GM12878 (cell line): ENCODE measurements around the gene TDRD12. TPM values are rescaled to one million over a fixed set of nuclear protein-coding genes. Genes with fewer than 3 reads are reported as not detected.

Source experiments
- ASH2L ChIP-seq: fragments of 300-600, 200-600 bp; sonication (generic); IDR thresholded peaks from 2 replicates; pipeline ENCODE4 v1.6.1; 2017; ENCODE audit warnings: low read depth, mild to moderate bottlenecking, borderline replicate concordance
- EGR1 ChIP-seq, 2 experiments: IDR thresholded peaks; 1 replicate in 1 of 2; 2 replicates in 1 of 2; pipeline ENCODE4 v1.6.1; 2011 to 2012; ENCODE audit warnings: low read depth in 2 of 2, low read length in 2 of 2, borderline replicate concordance in 1 of 2, mild to moderate bottlenecking in 1 of 2, moderate library complexity in 1 of 2
- ESRRA ChIP-seq: IDR thresholded peaks from 2 replicates; pipeline ENCODE4 v1.6.1; 2012; ENCODE audit warnings: mild to moderate bottlenecking, low read length, improper control_type of control experiment
- FOS ChIP-seq: IDR thresholded peaks from 3 replicates; pipeline ENCODE4 v1.6.1; 2011; ENCODE audit warnings: borderline replicate concordance; ENCODE audit not compliant: insufficient read length; ENCODE audit errors: extremely low read depth
- MEF2A ChIP-seq: IDR thresholded peaks from 2 replicates; pipeline ENCODE4 v1.6.1; 2011; ENCODE audit warnings: low read depth, mild to moderate bottlenecking, low read length, moderate library complexity; ENCODE audit not compliant: insufficient read depth
- MTA2 ChIP-seq: fragments of 450-650 bp; IDR thresholded peaks from 2 replicates; pipeline ENCODE4 v1.6.1; 2016; ENCODE audit warnings: low read depth, mild to moderate bottlenecking, moderate library complexity
- MYC ChIP-seq: IDR thresholded peaks from 2 replicates; pipeline ENCODE4 v1.6.1; 2011; ENCODE audit warnings: mild to moderate bottlenecking, low read length, moderate library complexity, inconsistent platforms; ENCODE audit not compliant: insufficient read depth, insufficient replicate concordance, insufficient read length, severe bottlenecking
- NFIC ChIP-seq: IDR thresholded peaks from 2 replicates; pipeline ENCODE4 v1.6.1; 2012; ENCODE audit warnings: low read depth, mild to moderate bottlenecking, inconsistent platforms, low read length, moderate library complexity
- NRF1 ChIP-seq: conservative IDR thresholded peaks from 2 replicates; pipeline ENCODE4 v1.6.1; 2011; ENCODE audit warnings: mild to moderate bottlenecking, low read depth, low read length, improper control_type of control experiment
- SMAD1 ChIP-seq: fragments of 450-650 bp; IDR thresholded peaks from 2 replicates; pipeline ENCODE4 v1.6.1; 2018; ENCODE audit warnings: mild to moderate bottlenecking, low read depth; ENCODE audit not compliant: partially characterized antibody
- STAT3 ChIP-seq: IDR thresholded peaks from 2 replicates; pipeline ENCODE4 v1.6.1; 2011; ENCODE audit warnings: low read depth, low read length, improper control_type of control experiment
- YY1 ChIP-seq: IDR thresholded peaks from 2 replicates; pipeline ENCODE4 v1.6.1; 2011; ENCODE audit warnings: low read depth, mild to moderate bottlenecking, low read length
- polyA plus RNA-seq, 11 experiments: library from polyadenylated mRNA; depleted of rRNA in 4 of 11; unstranded in 6 of 11; stranded (reverse) in 5 of 11; fragments of >200 nt; fragmentation: Nextera tagmentation in 4 of 11; fragmentation: Illumina TruSeq in 1 of 11; extraction: Ambion mirVana in 4 of 11; extraction: Trizol in 1 of 11; gene quantifications; 1 replicate in 1 of 11; 2 replicates in 10 of 11; pipeline versions ENCODE4 v1.2.1 to v1.2.3, GENCODE V29; 2011 to 2016; ENCODE audit warnings: inconsistent platforms in 2 of 11, missing spikeins in 2 of 11, low read depth in 1 of 11
- total RNA-seq, 4 experiments: library from RNA; depleted of rRNA in 3 of 4; stranded (reverse); fragments of >200 nt in 3 of 4; fragmentation: Illumina TruSeq in 1 of 4; extraction: Trizol in 1 of 4; gene quantifications; 2 replicates each; pipeline versions ENCODE4 v1.2.1 to v1.2.3, GENCODE V29; 2013 to 2021
- TF ChIP-seq, protein P1 (sequence below): fragments of 450-650 bp; IDR thresholded peaks from 2 replicates; pipeline ENCODE4 v1.6.1; 2018; ENCODE audit warnings: borderline replicate concordance, mild to moderate bottlenecking; ENCODE audit not compliant: partially characterized antibody
- TF ChIP-seq, protein P2 (sequence below): fragments of 450-650 bp; formaldehyde crosslinking; IDR thresholded peaks from 2 replicates; pipeline ENCODE4 v1.5.0; 2022; ENCODE audit warnings: mild to moderate bottlenecking, missing genetic modification characterization
- TF ChIP-seq, protein P3 (sequence below): fragments of 450-650 bp; IDR thresholded peaks from 2 replicates; pipeline ENCODE4 v1.6.1; 2017; ENCODE audit warnings: mild to moderate bottlenecking, low read depth, inconsistent platforms; ENCODE audit not compliant: poor library complexity, severe bottlenecking

Gene TDRD12
- total and polyA plus RNA-seq, 10 of the 15 experiments (the other 5 are each of a cell fraction or from before 2014, with no cell fraction given), result 0.08 to 0.15 TPM; not detected in 8

DNA sequence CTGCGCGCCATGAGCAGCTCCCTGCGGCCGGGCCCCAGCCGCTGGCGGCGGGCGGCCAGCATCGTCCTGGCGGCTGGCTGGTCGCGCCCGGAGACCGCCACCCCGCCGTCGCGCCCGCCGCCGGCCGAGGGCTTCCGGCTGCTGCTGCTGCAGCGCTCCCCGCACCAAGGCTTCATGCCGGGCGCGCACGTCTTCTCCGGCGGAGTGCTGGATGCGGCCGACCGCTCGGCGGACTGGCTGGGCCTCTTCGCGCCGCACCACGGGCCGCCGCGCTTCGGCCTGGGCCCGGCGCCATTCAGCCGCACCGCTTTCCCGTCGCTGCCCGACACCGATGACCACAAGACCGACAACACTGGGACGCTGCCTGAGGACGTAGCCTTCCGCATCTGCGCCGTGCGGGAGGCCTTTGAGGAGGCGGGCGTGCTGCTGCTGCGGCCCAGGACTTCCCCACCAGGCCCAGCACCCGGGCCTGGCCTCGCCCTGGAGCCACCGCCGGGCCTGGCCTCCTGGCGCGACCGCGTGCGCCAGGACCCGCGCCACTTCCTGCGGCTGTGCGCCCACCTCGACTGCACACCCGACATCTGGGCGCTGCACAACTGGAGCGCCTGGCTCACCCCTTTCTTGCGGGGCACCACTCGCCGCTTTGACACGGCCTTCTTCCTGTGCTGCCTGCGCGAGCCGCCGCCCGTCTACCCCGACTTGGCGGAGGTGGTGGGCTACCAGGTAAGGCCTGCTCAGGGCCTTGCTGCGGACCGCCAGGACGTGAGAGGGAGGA lies 27.4 kb upstream of the TDRD12 start (continued):
- TF ChIP-seq MYC (no peak), ASH2L (0 out of 2 replicates have a peak, but pooled peaks have one; percentile 29), NFIC (no peak), FOS (no peak), ESRRA (no peak), MTA2 (no peak), YY1 (peak; percentile 46; the same call in 1 of the 2 replicates), NRF1 (peak; percentile 23; the same call in 1 of the 2 replicates), SMAD1 (no peak), STAT3 (no peak), EGR1 (IDR thresholded peaks at IDR 0.05; ENCODE audit: borderline replicate concordance in 1 of 2, low read depth in 2 of 2, low read length in 2 of 2) (no peak), MEF2A (no peak)
- TF ChIP-seq, protein P1, sequence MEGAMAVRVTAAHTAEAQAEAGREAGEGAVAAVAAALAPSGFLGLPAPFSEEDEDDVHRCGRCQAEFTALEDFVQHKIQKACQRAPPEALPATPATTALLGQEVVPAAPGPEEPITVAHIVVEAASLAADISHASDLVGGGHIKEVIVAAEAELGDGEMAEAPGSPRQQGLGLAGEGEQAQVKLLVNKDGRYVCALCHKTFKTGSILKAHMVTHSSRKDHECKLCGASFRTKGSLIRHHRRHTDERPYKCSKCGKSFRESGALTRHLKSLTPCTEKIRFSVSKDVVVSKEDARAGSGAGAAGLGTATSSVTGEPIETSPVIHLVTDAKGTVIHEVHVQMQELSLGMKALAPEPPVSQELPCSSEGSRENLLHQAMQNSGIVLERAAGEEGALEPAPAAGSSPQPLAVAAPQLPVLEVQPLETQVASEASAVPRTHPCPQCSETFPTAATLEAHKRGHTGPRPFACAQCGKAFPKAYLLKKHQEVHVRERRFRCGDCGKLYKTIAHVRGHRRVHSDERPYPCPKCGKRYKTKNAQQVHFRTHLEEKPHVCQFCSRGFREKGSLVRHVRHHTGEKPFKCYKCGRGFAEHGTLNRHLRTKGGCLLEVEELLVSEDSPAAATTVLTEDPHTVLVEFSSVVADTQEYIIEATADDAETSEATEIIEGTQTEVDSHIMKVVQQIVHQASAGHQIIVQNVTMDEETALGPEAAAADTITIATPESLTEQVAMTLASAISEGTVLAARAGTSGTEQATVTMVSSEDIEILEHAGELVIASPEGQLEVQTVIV, result no peak
- TF ChIP-seq, protein P2, sequence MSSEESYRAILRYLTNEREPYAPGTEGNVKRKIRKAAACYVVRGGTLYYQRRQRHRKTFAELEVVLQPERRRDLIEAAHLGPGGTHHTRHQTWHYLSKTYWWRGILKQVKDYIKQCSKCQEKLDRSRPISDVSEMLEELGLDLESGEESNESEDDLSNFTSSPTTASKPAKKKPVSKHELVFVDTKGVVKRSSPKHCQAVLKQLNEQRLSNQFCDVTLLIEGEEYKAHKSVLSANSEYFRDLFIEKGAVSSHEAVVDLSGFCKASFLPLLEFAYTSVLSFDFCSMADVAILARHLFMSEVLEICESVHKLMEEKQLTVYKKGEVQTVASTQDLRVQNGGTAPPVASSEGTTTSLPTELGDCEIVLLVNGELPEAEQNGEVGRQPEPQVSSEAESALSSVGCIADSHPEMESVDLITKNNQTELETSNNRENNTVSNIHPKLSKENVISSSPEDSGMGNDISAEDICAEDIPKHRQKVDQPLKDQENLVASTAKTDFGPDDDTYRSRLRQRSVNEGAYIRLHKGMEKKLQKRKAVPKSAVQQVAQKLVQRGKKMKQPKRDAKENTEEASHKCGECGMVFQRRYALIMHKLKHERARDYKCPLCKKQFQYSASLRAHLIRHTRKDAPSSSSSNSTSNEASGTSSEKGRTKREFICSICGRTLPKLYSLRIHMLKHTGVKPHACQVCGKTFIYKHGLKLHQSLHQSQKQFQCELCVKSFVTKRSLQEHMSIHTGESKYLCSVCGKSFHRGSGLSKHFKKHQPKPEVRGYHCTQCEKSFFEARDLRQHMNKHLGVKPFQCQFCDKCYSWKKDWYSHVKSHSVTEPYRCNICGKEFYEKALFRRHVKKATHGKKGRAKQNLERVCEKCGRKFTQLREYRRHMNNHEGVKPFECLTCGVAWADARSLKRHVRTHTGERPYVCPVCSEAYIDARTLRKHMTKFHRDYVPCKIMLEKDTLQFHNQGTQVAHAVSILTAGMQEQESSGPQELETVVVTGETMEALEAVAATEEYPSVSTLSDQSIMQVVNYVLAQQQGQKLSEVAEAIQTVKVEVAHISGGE, result no peak
- TF ChIP-seq, protein P3, sequence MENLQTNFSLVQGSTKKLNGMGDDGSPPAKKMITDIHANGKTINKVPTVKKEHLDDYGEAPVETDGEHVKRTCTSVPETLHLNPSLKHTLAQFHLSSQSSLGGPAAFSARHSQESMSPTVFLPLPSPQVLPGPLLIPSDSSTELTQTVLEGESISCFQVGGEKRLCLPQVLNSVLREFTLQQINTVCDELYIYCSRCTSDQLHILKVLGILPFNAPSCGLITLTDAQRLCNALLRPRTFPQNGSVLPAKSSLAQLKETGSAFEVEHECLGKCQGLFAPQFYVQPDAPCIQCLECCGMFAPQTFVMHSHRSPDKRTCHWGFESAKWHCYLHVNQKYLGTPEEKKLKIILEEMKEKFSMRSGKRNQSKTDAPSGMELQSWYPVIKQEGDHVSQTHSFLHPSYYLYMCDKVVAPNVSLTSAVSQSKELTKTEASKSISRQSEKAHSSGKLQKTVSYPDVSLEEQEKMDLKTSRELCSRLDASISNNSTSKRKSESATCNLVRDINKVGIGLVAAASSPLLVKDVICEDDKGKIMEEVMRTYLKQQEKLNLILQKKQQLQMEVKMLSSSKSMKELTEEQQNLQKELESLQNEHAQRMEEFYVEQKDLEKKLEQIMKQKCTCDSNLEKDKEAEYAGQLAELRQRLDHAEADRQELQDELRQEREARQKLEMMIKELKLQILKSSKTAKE, result no peak
